Renal pelvis (tissue), 4 donors: ENCODE results near the gene CRACR2A. TPM values are rescaled to one million over a fixed set of nuclear protein-coding genes. Genes with fewer than 3 reads are reported as not detected.

ENCODE experiments used
- DNase-seq: peaks from one replicate; pipeline ENCODE4 v3.0.0-alpha.2; 2013
- polyA plus RNA-seq, 3 donors: library from polyadenylated mRNA; unstranded; fragments of 120-200 nt; gene quantifications; one replicate each; pipeline ENCODE4 v1.2.1, GENCODE V29; 2013; ENCODE audit not compliant: insufficient read length in 3 of 3

The CRACR2A gene
- polyA plus RNA-seq, 3 donors, result 1.3 to 1.7 (median 1.7) TPM

DNA sequence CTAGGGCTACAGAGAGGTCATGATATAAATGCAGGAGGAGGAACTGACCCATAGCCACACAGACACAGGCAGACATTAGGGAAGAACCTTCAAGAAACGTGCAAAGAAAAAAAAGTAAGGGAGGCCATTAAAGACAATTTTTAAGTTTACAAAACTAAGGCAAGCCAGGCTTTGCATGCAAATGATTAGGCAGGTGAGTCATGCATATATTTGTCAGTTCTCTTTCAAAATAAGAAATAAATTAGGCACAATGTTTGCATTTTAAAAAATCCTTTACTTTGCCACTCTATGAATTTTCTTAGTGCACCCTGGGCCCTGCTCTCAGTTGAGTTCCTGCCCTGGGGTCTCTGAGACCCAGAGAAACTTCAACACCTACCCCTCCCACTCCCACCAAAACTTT is 186.9 kb downstream of the CRACR2A start:
- no peak for DNase-seq

Other genes starting within 250 kb of the CRACR2A start
- 10 to 100 TPM; 15.8 to 19.2 (median 17.6) TPM for gene PARP11, start 120.3 kb upstream of the CRACR2A start, polyA plus RNA-seq